CD14-positive monocyte (primary cell): ENCODE results near the gene ARHGEF9. TPM values are rescaled to one million over a fixed set of nuclear protein-coding genes. Genes with fewer than 3 reads are reported as not detected.

Experiments
- DNase-seq, 3 donors: peaks; one replicate each; pipeline ENCODE4 v3.0.0-alpha.2; 2011 to 2022
- H2AFZ ChIP-seq: 2 replicates; pipeline ENCODE4 v1.6.0; 2012; ENCODE audit warnings: mild to moderate bottlenecking, low read depth, low read length, inconsistent platforms; ENCODE audit not compliant: insufficient read depth, poor library complexity, severe bottlenecking
- H3K27ac ChIP-seq, 2 donors: 1 replicate in 1 of 2; 2 replicates in 1 of 2; pipeline ENCODE4 v1.5.1; 2012 to 2013; ENCODE audit warnings: low read length in 2 of 2, control low read depth in 1 of 2, inconsistent platforms in 1 of 2, low read depth in 1 of 2, mild to moderate bottlenecking in 1 of 2
- H3K27me3 ChIP-seq, 2 donors: one replicate each; pipeline versions ENCODE4 v1.6.0 to v1.6.1; 2011 to 2013; ENCODE audit warnings: low read length in 2 of 2; ENCODE audit not compliant: control insufficient read depth in 2 of 2, insufficient read depth in 2 of 2
- H3K36me3 ChIP-seq, 2 donors: replicated peaks in 1 of 2; 1 replicate in 1 of 2; 2 replicates in 1 of 2; pipeline versions ENCODE4 v1.5.1 to v1.6.1; 2012 to 2013; ENCODE audit warnings: low read length in 2 of 2, control low read depth in 1 of 2, inconsistent platforms in 1 of 2, mild to moderate bottlenecking in 1 of 2; ENCODE audit not compliant: insufficient read depth in 2 of 2, control insufficient read depth in 1 of 2
- H3K4me1 ChIP-seq, 2 donors: 1 replicate in 1 of 2; 2 replicates in 1 of 2; pipeline versions ENCODE4 v1.5.1 to v1.6.1; 2012 to 2013; ENCODE audit warnings: low read length in 2 of 2, control low read depth in 1 of 2, inconsistent platforms in 1 of 2, mild to moderate bottlenecking in 1 of 2, moderate library complexity in 1 of 2; ENCODE audit not compliant: insufficient read depth in 2 of 2, control insufficient read depth in 1 of 2
- H3K4me2 ChIP-seq: replicated peaks from 2 replicates; pipeline ENCODE3; 2012; ENCODE audit warnings: low read length, moderate library complexity, mild to moderate bottlenecking; ENCODE audit not compliant: poor library complexity, severe bottlenecking; ENCODE audit errors: extremely low read depth
- H3K4me3 ChIP-seq, 3 experiments: fragments of 200-600 bp in 1 of 3; sonication (generic) in 1 of 3; replicated peaks in 1 of 3; 1 replicate in 2 of 3; 2 replicates in 1 of 3; pipeline ENCODE4 v1.5.1; 2011 to 2013; ENCODE audit warnings: low read length in 3 of 3, mild to moderate bottlenecking in 3 of 3, control low read depth in 2 of 3, low read depth in 2 of 3, inconsistent platforms in 1 of 3, moderate library complexity in 1 of 3
- H3K79me2 ChIP-seq: 2 replicates; pipeline ENCODE4 v1.6.0; 2012; ENCODE audit warnings: mild to moderate bottlenecking, control low read depth, inconsistent platforms, low read length, moderate library complexity; ENCODE audit not compliant: insufficient read depth
- H3K9ac ChIP-seq: 2 replicates; pipeline ENCODE4 v1.6.0; 2017; ENCODE audit warnings: low read length, mild to moderate bottlenecking; ENCODE audit not compliant: insufficient read depth, poor library complexity, severe bottlenecking
- H3K9me3 ChIP-seq, 2 donors: replicated peaks in 1 of 2; 1 replicate in 1 of 2; 2 replicates in 1 of 2; pipeline versions ENCODE4 v1.5.1 to v1.6.1; 2012 to 2013; ENCODE audit warnings: low read length in 2 of 2, control low read depth in 1 of 2; ENCODE audit not compliant: control insufficient read depth in 1 of 2, insufficient read depth in 1 of 2
- H4K20me1 ChIP-seq: 2 replicates; pipeline ENCODE4 v1.6.0; 2012; ENCODE audit warnings: mild to moderate bottlenecking, low read length, control low read depth, moderate library complexity; ENCODE audit not compliant: insufficient read depth
- H3K27ac Mint-ChIP-seq, 7 donors: one replicate each; pipeline ENCODE4 v1.8.0; 2020; ENCODE audit warnings: mild to moderate bottlenecking in 7 of 7, mixed read lengths in 7 of 7, moderate library complexity in 6 of 7, inconsistent platforms in 2 of 7
- H3K27me3 Mint-ChIP-seq, 3 donors: one replicate each; pipeline ENCODE4 v1.8.0; 2021 to 2022; ENCODE audit warnings: low read depth in 3 of 3, mild to moderate bottlenecking in 3 of 3, mixed read lengths in 3 of 3, moderate library complexity in 3 of 3, inconsistent platforms in 1 of 3
- H3K36me3 Mint-ChIP-seq, 2 donors: one replicate each; pipeline ENCODE4 v1.8.0; 2020; ENCODE audit warnings: mixed read lengths in 2 of 2, inconsistent platforms in 1 of 2, mild to moderate bottlenecking in 1 of 2
- H3K4me1 Mint-ChIP-seq: one replicate; pipeline ENCODE4 v1.8.0; 2020; ENCODE audit warnings: mild to moderate bottlenecking, mixed read lengths
- H3K4me3 Mint-ChIP-seq, 2 donors: one replicate each; pipeline ENCODE4 v1.8.0; 2020; ENCODE audit warnings: mild to moderate bottlenecking in 2 of 2, mixed read lengths in 2 of 2, moderate library complexity in 1 of 2
- H3K9me3 Mint-ChIP-seq, 7 donors: one replicate each; pipeline ENCODE4 v1.8.0; 2020 to 2022; ENCODE audit warnings: mixed read lengths in 7 of 7, mild to moderate bottlenecking in 6 of 7, moderate library complexity in 6 of 7, inconsistent platforms in 2 of 7
- CTCF ChIP-seq: fragments of 200-600 bp; IDR thresholded peaks from one replicate; pipeline ENCODE4 v1.8.0; 2022; ENCODE audit warnings: antibody characterized with exemption, mild to moderate bottlenecking
- WGBS: methylation state at CpG from one replicate; pipeline ENCODE4 v1.1.5; 2013; ENCODE audit warnings: missing lambda C conversion rate; ENCODE audit not compliant: insufficient coverage; 5-methylcytosine and 5-hydroxymethylcytosine counted together
- intact Hi-C, 2 donors: fragments of 100-400 bp; cut with micrococcal nuclease; formaldehyde crosslinking; loops; one replicate each; pipeline versions ENCODE4 v1.15.0 to v1.15.1; 2023
- polyA plus RNA-seq, 3 donors: library from polyadenylated mRNA; depleted of rRNA in 1 of 3; unstranded in 2 of 3; stranded (reverse) in 1 of 3; fragments of 300-500 nt in 2 of 3; fragments of >200 nt in 1 of 3; fragmentation: Illumina TruSeq in 2 of 3; gene quantifications; 1 replicate in 2 of 3; 2 replicates in 1 of 3; pipeline ENCODE4 v1.2.3, GENCODE V29; 2012 to 2021

The ARHGEF9 gene
- polyA plus RNA-seq, 3 donors = 0.84 to 5.5 (median 2.6) TPM

GRCh38 chrX:63657821-63658220, 127.2 kb downstream of the ARHGEF9 start:
- peaks cover 0 to 2% (median 0%) of the 10 kb centered on the region in 3 donors for H3K27me3 Mint-ChIP-seq
- WGBS = no CpG with 5 or more reads among the region's 6 CpGs

DNA sequence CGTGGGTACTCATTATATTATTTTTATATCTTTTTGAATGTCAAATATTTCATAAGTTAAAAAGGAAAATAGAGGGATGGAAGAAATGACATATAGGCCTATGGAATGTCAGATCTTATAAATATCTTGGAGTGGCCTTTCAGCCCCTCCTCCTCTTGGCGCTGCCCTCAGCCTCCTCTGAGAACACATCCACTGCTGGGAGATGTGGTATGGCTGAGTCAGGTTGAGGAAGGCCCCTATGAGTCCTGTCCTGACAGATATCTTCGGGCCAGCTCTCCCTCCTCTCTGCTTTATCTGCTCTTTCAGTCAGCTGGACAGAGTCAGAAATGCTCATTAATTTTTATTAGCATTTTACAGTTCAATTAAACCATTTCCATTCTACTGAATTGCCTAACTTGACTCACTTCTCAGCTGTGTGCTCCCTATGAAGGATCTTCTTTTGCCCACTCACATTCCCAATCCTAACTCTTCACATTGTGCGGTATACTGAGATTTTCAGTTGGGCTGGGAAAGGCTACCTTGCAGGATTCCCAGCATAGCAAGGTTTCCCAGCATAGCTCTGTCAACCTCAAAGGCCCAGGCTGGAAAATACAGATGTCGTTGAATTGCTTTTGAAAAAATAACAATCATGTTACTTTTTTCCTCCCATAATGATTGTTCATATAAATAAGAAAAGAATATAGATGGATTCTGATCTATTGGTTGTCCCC, 128.0 kb downstream of the ARHGEF9 start:
- TF ChIP-seq CTCF = no peak
- Mint-ChIP-seq H3K27ac (no peak overlapping the region), H3K4me1 (peaks cover 6% of the 10 kb centered on the region), H3K27me3 (peaks cover 0 to 2% (median 0%) of the 10 kb centered on the region in 3 donors), H3K9me3 (peaks cover 0 to 7% (median 0%) of the 10 kb centered on the region in 7 donors), H3K4me3 (no peak overlapping the region), H3K36me3 (peaks cover 10 to 22% of the 10 kb centered on the region in 2 donors)
- Histone ChIP-seq H3K27ac (no peak overlapping the region), H3K27me3 (no peaks in the 10 kb centered on the region), H3K4me2 (no peak overlapping the region), H3K4me3 (no peak overlapping the region), H3K9ac (no peak overlapping the region), H3K79me2 (no peaks in the 10 kb centered on the region), H3K9me3 (no peaks in the 10 kb centered on the region), H2AFZ (no peak overlapping the region), H3K36me3 (peaks cover 5% of the 10 kb centered on the region in 2 donors), H3K4me1 (no peaks in the 10 kb centered on the region), H4K20me1 (no peaks in the 10 kb centered on the region)
- no CpG with 5 or more reads among the region's 5 CpGs for WGBS
- no peak for DNase-seq
- intact Hi-C loops = no loop called here

More at GRCh38 chrX:63657821-63658220, 127.2 kb downstream of the ARHGEF9 start:
- no peak overlapping the region for H3K27ac ChIP-seq
- peaks cover under 1 to 5% of the 10 kb centered on the region in 2 donors for H3K36me3 ChIP-seq
- H2AFZ ChIP-seq = no peak overlapping the region
- H3K79me2 ChIP-seq = no peaks in the 10 kb centered on the region
- H3K9me3 Mint-ChIP-seq = peaks cover 0 to 3% (median 0%) of the 10 kb centered on the region in 7 donors
- no peak for TF ChIP-seq CTCF
- peaks cover 10 to 21% of the 10 kb centered on the region in 2 donors for H3K36me3 Mint-ChIP-seq
- intact Hi-C loops = no loop called here
- H3K9ac ChIP-seq = no peak overlapping the region
- H3K4me1 Mint-ChIP-seq = peaks cover 6% of the 10 kb centered on the region
- no peak overlapping the region for H3K4me3 Mint-ChIP-seq
- no peaks in the 10 kb centered on the region for H3K4me1 ChIP-seq
- no peak overlapping the region for H3K4me2 ChIP-seq
- DNase-seq = peak; percentile 6 to 39 (median 22)
- H3K9me3 ChIP-seq = no peaks in the 10 kb centered on the region
- H3K27ac Mint-ChIP-seq = peak overlapping the region in 1 of 7 donors; percentile 3
- H3K27me3 ChIP-seq = no peaks in the 10 kb centered on the region
- no peaks in the 10 kb centered on the region for H4K20me1 ChIP-seq
- no peak overlapping the region for H3K4me3 ChIP-seq
